PC-9 (cell line): ENCODE data around the gene FAM53A.

ENCODE experiments used
- CTCF ChIP-seq: fragments of 200-600 bp; sonication (generic); conservative IDR thresholded peaks from 2 replicates; pipeline ENCODE4 v1.6.1; 2017; ENCODE audit warnings: mixed run types, antibody characterized with exemption, mild to moderate bottlenecking, moderate library complexity
- EZH2 ChIP-seq: fragments of 200-600 bp; sonication (generic); IDR thresholded peaks from 2 replicates; pipeline ENCODE4 v1.8.0; 2017; ENCODE audit warnings: antibody characterized with exemption, low read depth

- TF ChIP-seq CTCF (no peak), EZH2 (no peak)
These were observed 67.6 kb downstream of the FAM53A start for GRCh38 chr4:1616557-1616930.
